A549 treated with DMSO at 1 μM for 4 hours (cell line): ENCODE data around the gene TPM2. TPM values are rescaled to one million over a fixed set of nuclear protein-coding genes. Genes with fewer than 3 reads are reported as not detected.

Source experiments
- total RNA-seq: library from RNA; stranded (reverse); fragments of 200-300 nt; extraction: Qiagen RNA extraction; gene quantifications from 5 replicates; pipeline ENCODE4 v1.2.3, GENCODE V29; 2022; ENCODE audit warnings: low read depth

Gene TPM2
- 576 to 636 TPM (median 626 TPM) in 5 replicates for total RNA-seq

DNA sequence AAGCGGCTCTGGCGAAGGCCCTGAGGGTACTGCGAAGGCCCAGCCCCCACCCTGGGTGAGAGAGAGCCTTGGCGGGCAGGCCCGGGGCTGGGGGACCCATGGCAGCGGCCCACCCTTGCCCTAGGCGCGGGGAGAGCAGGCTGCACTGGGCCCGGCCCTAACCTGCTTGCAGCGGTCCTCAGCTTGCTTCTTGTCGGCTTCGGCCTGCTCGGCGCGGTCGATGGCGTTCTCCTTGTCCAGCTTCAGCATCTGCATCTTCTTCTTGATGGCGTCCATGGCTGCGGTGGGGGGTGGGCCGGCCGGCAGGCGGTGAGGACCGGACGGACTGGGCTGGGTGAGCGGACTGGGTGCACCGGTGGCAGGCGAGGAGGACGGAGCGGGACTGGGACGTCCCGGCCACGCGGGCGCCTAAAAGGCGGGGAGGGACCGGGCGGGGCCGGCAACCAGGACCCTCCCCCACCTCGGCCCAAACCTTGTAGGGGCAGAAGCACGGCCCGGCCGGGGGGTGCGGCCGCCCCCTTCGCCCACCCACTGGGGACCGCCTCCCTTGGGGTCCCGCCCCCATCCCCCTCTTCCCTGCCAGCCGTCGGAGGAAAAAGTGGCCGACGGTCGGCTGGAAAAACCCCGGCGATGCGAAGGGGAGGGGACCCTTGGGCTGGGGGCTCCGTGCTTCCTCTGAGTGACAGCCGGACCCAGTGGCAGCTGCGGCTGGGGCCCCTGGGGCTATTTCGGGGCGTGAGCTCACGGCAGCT, at the start of gene TPM2:
TPM2 (minus strand) TSS at position 384 of the 752 bp plus-strand sequence; CDS start at position 276, 108 bp downstream.

GRCh38 chr9:35732185-35732799, 42.6 kb upstream of the TPM2 start, which contains the start of the genes CREB3 and TLN1:
CREB3 (plus strand) TSS chr9:35732666; CDS start chr9:35732773, 107 bp downstream.
TLN1 (minus strand) TSS chr9:35732195; CDS start chr9:35725694, 6,501 bp downstream.

GRCh38 chr9:35673132-35674024, 16.3 kb downstream of the TPM2 start, which contains the start of gene CA9:
CA9 (plus strand) TSS chr9:35673928; CDS start chr9:35673960, 32 bp downstream.

DNA sequence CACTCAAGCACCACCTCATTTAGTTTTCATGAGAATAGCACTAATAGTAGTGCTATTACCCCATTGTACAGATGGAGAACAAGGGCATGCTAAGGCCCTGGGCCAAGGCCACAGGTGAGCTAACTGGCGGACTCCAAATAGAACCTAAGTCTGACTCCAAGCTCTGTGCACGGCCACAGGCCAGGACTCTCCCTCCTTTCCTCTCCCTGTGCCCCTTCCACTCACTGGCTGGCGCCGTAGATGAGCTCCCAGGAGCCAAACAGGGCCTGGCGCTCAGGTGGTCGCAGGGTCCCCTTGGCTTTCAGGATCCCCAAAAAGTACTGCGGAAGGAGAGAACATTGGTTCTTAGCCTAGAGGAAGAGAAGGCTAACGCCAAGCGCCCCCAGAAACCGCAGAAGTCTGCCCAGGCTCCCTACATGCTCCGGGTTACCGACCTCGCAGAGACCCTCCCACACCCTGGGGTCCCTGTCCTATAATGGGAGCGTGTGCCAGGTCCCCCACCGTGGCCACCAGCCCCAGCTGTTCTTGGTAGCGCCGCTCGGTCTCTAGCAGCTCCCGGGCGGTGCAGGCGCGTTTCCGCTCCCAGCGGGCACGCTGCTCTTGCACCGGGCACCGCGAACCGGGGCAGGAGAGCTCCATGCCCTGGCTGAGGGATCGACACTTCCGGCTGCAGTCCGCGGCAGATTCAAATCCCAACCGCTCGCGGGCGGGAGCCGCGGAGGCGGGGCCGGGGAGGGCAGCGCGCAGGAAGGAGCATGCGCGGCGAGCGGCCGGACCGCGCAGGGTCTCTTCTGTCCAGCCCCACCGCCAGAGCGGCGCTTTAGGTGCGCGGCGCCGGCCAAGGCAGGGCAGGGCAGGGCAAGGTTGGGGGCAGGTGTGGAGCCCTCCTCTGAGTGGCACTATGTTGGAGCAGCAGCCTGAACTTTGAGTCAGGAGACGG, 24.9 kb downstream of the TPM2 start, which contains the start of gene ARHGEF39:
ARHGEF39 (minus strand) TSS at position 665 of the 940 bp plus-strand sequence; CDS start at position 639, 26 bp downstream.

DNA sequence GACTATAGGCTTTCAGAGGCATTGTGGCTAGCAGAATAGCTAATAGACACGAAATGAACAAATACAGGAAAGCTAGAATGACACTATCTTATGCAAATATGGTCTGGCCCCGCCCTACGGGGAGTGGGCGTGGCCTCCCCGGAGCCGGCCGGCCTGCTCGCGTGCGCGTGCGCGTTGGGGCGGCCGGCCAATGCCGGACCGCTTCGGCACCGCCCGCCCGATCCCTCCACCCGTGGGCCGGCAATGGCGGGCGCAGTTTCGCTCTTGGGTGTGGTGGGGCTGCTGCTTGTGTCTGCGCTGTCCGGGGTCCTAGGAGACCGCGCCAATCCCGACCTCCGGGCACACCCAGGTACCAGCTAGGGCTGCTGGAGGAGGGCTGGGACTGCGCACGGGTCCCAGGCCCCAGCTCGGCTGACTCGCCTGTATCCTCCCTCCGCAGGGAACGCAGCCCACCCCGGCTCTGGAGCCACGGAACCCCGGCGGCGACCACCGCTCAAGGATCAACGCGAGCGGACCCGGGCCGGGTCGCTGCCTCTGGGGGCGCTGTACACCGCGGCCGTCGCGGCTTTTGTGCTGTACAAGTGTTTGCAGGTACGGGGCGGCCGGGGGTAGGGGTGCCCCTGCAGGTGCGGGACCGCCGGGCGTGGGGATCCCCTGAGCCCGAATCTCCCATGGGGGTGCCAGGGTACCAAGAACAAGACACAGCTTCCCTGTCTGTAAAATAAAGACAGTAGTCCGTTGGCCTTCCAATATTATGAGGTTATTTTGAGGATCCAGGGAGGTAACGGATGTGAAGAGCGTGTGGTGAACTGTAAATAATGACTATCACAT, 31.4 kb downstream of the TPM2 start, which contains the start of gene CCDC107:
CCDC107 (plus strand) TSS at position 156 of the 831 bp plus-strand sequence; CDS start at position 244, 88 bp downstream.

GRCh38 chr9:35657546-35658136, 32.1 kb downstream of the TPM2 start, which contains the start of gene RMRP:
RMRP (minus strand) TSS chr9:35658019.

DNA sequence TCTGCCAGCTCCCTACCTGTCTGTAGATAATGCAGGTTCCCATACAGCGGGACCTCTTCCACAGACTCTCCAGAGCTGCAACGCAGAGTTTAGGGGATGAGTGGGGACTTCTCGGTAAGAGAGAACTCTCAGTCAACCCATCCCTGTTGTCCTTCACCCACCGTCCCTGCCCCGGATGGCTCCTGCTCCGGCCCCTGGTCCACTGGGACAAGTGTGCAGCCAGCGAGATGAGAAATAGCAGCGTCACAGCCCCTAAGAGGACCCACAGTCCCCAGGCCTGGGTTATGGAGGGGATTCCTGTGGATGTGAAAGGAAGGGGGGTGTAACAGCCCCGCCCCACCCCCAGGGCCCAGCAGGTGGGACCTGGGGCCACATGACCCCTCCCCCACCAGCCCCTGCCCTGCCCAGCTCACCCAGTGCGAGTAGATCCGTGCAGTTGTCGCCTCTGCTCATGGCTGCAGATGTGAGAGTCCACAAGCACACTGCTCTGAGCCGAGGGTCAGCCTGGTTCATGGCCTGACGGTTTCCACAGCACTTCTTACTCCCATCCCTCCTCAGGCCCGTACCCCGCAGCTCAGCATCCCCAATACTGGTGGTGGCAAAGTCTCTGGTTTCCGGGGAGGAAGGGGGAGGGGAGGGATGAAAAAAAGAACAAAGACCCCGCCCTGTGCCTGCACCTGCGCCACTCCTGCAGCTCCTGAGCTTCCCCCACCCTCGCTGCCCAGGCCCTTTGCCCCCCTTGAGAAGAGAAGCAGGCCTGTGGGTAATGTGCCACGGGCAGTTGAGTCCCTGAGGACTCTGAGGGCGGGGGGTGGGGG, 39.2 kb downstream of the TPM2 start, which contains the start of gene SIT1:
SIT1 (minus strand) TSS at position 591 of the 818 bp plus-strand sequence; CDS start at position 513, 78 bp downstream.

Other genes starting within 250 kb of the TPM2 start
- 22.2 to 25.9 TPM (median 23.8 TPM) in 5 replicates for gene RUSC2, start 199.8 kb downstream of the TPM2 start, total RNA-seq
- gene TESK1, start 84.7 kb downstream of the TPM2 start, total RNA-seq = 22.2 to 26.3 TPM (median 22.7 TPM) in 5 replicates
- 0.06 to 0.13 TPM (median 0.10 TPM) in 3 of 5 replicates, not detected in the others for gene CD72, start 71.5 kb downstream of the TPM2 start, total RNA-seq
- not detected in 5 replicates for gene SIT1, start 39.0 kb downstream of the TPM2 start, total RNA-seq
- gene RMRP, start 31.9 kb downstream of the TPM2 start, total RNA-seq = 7.7 to 45.5 TPM (median 11.2 TPM) in 4 of 5 replicates, not detected in the other
- gene CCDC107, start 31.6 kb downstream of the TPM2 start, total RNA-seq = 20.7 to 25.4 TPM (median 22.7 TPM) in 5 replicates
- 11.9 to 21.4 TPM (median 19.4 TPM) in 5 replicates for gene ARHGEF39, start 24.7 kb downstream of the TPM2 start, total RNA-seq
- 3.4 to 8.1 TPM (median 6.2 TPM) in 5 replicates for gene CA9, start 16.0 kb downstream of the TPM2 start, total RNA-seq
- gene TLN1, start 42.3 kb upstream of the TPM2 start, total RNA-seq = 104 to 127 TPM (median 121 TPM) in 5 replicates
- 55.2 to 62.8 TPM (median 58.7 TPM) in 5 replicates for gene CREB3, start 42.7 kb upstream of the TPM2 start, total RNA-seq
- gene GBA2, start 59.3 kb upstream of the TPM2 start, total RNA-seq = 27.0 to 34.7 TPM (median 32.4 TPM) in 5 replicates
- 13.0 to 17.9 TPM (median 16.5 TPM) in 5 replicates for gene RGP1, start 59.4 kb upstream of the TPM2 start, total RNA-seq
- 0.23 to 0.38 TPM in 2 of 5 replicates, not detected in the others for gene MSMP, start 64.4 kb upstream of the TPM2 start, total RNA-seq
- gene NPR2, start 101.7 kb upstream of the TPM2 start, total RNA-seq = 3.8 to 6.4 TPM (median 5.9 TPM) in 5 replicates
- gene SPAG8, start 122.3 kb upstream of the TPM2 start, total RNA-seq = 0.24 to 0.70 TPM (median 0.46 TPM) in 4 of 5 replicates, not detected in the other
- 73.1 to 103 TPM (median 93.6 TPM) in 5 replicates for gene HINT2, start 125.1 kb upstream of the TPM2 start, total RNA-seq
- not detected in 5 replicates for gene FAM221B, start 138.8 kb upstream of the TPM2 start, total RNA-seq
- gene TMEM8B, start 139.3 kb upstream of the TPM2 start, total RNA-seq = 1.5 to 3.4 TPM (median 3.1 TPM) in 5 replicates
- gene OR13J1, start 180.5 kb upstream of the TPM2 start, total RNA-seq = not detected in 5 replicates
- 0.11 to 0.17 TPM (median 0.14 TPM) in 3 of 5 replicates, not detected in the others for gene HRCT1, start 216.3 kb upstream of the TPM2 start, total RNA-seq
- 0.08 TPM in 1 of 5 replicates, not detected in the others for gene SPAAR, start 219.6 kb upstream of the TPM2 start, total RNA-seq